Activated CD8-positive, alpha-beta T cell treated with anti-CD3 and anti-CD28 coated beads, Interleukin-2, amount 10 ng/mL, durations not matched to agents 7 days and 5 days (primary cell): Measurements from ENCODE around the gene GSX1. TPM values are rescaled to one million over a fixed set of nuclear protein-coding genes. Genes with fewer than 3 reads are reported as not detected.

Experiments used
- ATAC-seq: fragments of 150-1000 bp; cut with Tn5 transposase; one replicate; pipeline ENCODE4 v1.10.0; 2021; ENCODE audit warnings: moderate library complexity
- CTCF ChIA-PET: fragments of 350-600 bp; sonication (Branson Sonifier 250); formaldehyde crosslinking; loops from one replicate; lab custom pipeline; 2021; ENCODE audit warnings: antibody characterized with exemption; lab: Charles Lee
- POLR2A ChIA-PET: fragments of 350-600 bp; sonication (Branson Sonifier 250); formaldehyde crosslinking; loops from one replicate; lab custom pipeline; 2021; ENCODE audit warnings: antibody characterized with exemption; lab: Charles Lee
- DNase-seq: peaks from one replicate; pipeline ENCODE4 v3.0.0-alpha.2; 2020
- H3K27ac Mint-ChIP-seq: one replicate; pipeline ENCODE4 v1.8.0; 2021; ENCODE audit warnings: mild to moderate bottlenecking, mixed read lengths
- H3K27me3 Mint-ChIP-seq: one replicate; pipeline ENCODE4 v1.8.0; 2021; ENCODE audit warnings: low read depth, mixed read lengths
- H3K36me3 Mint-ChIP-seq: one replicate; pipeline ENCODE4 v1.8.0; 2021; ENCODE audit warnings: low read depth, mixed read lengths
- H3K4me1 Mint-ChIP-seq: one replicate; pipeline ENCODE4 v1.8.0; 2021; ENCODE audit warnings: low read depth, mixed read lengths
- H3K4me3 Mint-ChIP-seq: one replicate; pipeline ENCODE4 v1.8.0; 2021; ENCODE audit warnings: mild to moderate bottlenecking, mixed read lengths
- H3K9me3 Mint-ChIP-seq: one replicate; pipeline ENCODE4 v1.8.0; 2022; ENCODE audit warnings: mixed read lengths; ENCODE audit not compliant: insufficient read depth
- total RNA-seq, 2 experiments: library from RNA; stranded (reverse); gene quantifications; one replicate each; pipeline ENCODE4 v1.2.3, GENCODE V29; 2021

Gene GSX1
- total RNA-seq, 2 experiments from 2014 or later = not detected

DNA sequence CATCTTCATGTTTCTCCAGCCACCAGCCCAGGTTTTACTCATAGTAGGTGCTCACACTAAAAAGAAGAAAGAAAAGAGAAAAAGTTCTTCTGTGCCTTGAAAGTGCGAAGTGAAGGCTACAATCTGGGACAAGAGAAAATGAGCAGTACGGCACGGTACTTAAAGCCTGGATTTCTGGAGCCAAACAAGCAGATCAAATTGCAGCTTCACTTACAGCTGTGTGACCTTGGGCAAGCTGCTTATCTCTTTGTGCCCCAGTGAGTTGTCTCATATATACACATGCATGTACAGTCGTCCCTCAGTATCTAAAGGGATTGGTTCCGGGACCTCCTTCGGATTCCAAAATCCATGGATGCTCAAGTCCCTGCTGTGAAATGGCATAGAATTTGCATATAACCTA is 41.8 kb downstream of the GSX1 start:
- no peaks in the 10 kb centered on the region for H3K9me3 Mint-ChIP-seq
- H3K27me3 Mint-ChIP-seq = peaks cover 30% of the 10 kb centered on the region
- ATAC-seq = no peak
- no peak for DNase-seq
- no peak overlapping the region for H3K4me3 Mint-ChIP-seq
- H3K27ac Mint-ChIP-seq = no peak overlapping the region
- ChIA-PET POLR2A (interaction anchor here (0.6 kb wide), 1 partner anchor 310 kb away, joined by 3 read pairs; no protein-coding TSS in a partner anchor), CTCF (no interaction called here)
- H3K4me1 Mint-ChIP-seq = peaks cover 11% of the 10 kb centered on the region
- H3K36me3 Mint-ChIP-seq = no peaks in the 10 kb centered on the region

DNA sequence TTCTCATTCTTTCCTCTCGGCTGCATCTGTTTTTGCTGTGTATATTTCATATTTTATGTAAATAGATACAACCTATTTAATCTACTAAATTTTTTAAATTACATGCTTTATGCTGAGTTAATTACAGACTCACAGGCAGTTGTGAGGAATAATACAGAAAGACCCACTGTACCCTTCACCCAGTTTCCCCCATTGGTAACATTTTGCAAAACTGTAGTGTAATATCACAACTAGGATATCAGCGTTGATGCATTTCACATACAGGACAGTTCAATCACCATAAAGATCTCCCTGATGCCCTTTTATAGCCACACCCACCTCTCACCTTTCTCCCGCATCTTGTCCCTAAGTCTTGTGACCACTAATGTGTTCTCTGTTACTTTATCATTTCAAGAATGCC is 43.5 kb downstream of the GSX1 start:
- no peak overlapping the region for H3K4me3 Mint-ChIP-seq

DNA sequence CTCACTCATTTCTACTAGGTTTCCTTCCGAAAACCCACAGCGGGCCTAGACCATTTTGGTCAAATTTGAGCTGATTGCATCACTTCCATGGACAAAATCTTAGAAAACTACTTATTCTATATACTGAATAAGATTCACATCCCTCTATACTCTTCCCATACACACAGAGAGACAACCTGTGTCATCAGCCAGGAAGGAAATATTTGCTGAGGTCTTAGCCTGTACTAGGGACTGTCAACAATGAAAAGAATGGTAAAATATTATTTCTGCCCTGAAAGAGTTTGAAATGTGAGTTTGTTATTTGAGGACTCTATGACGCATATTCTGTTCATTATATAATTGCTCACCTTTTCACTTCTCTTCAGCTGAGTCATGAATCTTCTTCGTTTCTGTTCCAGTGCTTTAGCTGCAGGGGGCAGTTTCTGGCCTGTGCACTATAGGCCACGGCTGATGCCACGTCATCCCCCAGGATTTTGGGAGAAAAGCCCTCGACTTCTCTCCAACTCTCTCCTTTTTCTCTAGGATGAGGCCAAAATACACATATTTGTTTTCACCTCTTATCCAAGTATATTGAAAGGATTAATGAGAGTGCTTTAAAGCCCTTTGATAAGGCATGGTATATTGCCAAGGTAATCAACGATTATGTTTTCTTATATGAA is 47.7 kb downstream of the GSX1 start:
- no peaks in the 10 kb centered on the region for H3K9me3 Mint-ChIP-seq
- no peak overlapping the region for H3K4me3 Mint-ChIP-seq
- no peak overlapping the region for H3K27ac Mint-ChIP-seq
- no peaks in the 10 kb centered on the region for H3K4me1 Mint-ChIP-seq
- POLR2A ChIA-PET = interaction anchor here (0.6 kb wide), 1 partner anchor 271 kb away, joined by 3 read pairs; no protein-coding TSS in a partner anchor
- no peak for ATAC-seq
- no peaks in the 10 kb centered on the region for H3K36me3 Mint-ChIP-seq
- CTCF ChIA-PET = interaction anchor here (1.0 to 1.5 kb wide), 2 partner anchors 9 to 478 kb away, joined by 3 read pairs; no protein-coding TSS in a partner anchor
- peaks cover 35% of the 10 kb centered on the region for H3K27me3 Mint-ChIP-seq
- no peak for DNase-seq

More for the DNA sequence above, 43.5 kb downstream of the GSX1 start:
- DNase-seq = no peak
- ChIA-PET CTCF (interaction anchor here (1.4 kb wide), 1 partner anchor 9 kb away, joined by 5 read pairs; no protein-coding TSS in a partner anchor), POLR2A (no interaction called here)
- Mint-ChIP-seq H3K9me3 (no peaks in the 10 kb centered on the region), H3K27ac (no peak overlapping the region), H3K27me3 (peaks cover 34% of the 10 kb centered on the region), H3K4me1 (no peaks in the 10 kb centered on the region), H3K36me3 (no peaks in the 10 kb centered on the region)
- no peak for ATAC-seq

DNA sequence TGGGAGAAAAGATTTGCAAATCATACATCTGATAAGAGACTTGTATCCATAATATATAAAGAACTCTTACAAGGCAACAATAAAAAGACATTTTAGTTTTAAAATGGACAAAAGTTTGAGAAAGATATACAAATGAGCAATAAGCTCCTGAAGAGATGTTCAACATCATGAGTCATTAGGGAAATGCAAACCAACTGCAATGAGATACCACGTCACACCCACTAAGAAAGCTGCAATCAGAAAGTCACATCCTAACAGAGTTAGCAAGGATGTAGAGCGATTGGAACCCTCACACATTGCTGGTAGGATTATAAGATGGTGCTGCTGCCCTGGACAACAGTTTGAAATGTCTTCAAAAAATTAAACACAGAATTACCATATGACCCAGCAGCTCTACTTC is 50.3 kb downstream of the GSX1 start:
- CTCF ChIA-PET = interaction anchor here (0.7 kb wide), 1 partner anchor 16 kb away, joined by 3 read pairs; no protein-coding TSS in a partner anchor
- H3K9me3 Mint-ChIP-seq = no peaks in the 10 kb centered on the region
- POLR2A ChIA-PET = no interaction called here

More for the DNA sequence above, 50.3 kb downstream of the GSX1 start:
- Mint-ChIP-seq H3K4me3 (no peak overlapping the region), H3K27ac (no peak overlapping the region), H3K4me1 (no peaks in the 10 kb centered on the region), H3K27me3 (peaks cover 45% of the 10 kb centered on the region), H3K36me3 (no peaks in the 10 kb centered on the region)
- DNase-seq (no peak), ATAC-seq (no peak)

Other genes starting within 250 kb of the GSX1 start
- 1 to 10 TPM; 7.1 to 7.6 TPM for gene LNX2, start 172.0 kb upstream of the GSX1 start, total RNA-seq
- 100 to 1,000 TPM; 140 to 142 TPM for gene POLR1D, start 170.6 kb upstream of the GSX1 start, total RNA-seq
- gene PDX1, start 127.5 kb downstream of the GSX1 start, total RNA-seq = not detected
- not detected for gene CDX2, start 176.8 kb downstream of the GSX1 start, total RNA-seq
- not detected for gene URAD, start 196.2 kb downstream of the GSX1 start, total RNA-seq